Right lobe of liver (tissue), 6 donors: ENCODE data around the gene KREMEN2. TPM values are rescaled to one million over a fixed set of nuclear protein-coding genes. Genes with fewer than 3 reads are reported as not detected.

Source experiments
- ATAC-seq, 4 donors: fragments of 200-7000 bp; cut with Tn5 transposase; one replicate each; pipeline ENCODE4 v1.9.1; 2020; ENCODE audit warnings: mild to moderate bottlenecking in 4 of 4, moderate library complexity in 4 of 4
- DNase-seq, 3 donors: peaks; one replicate each; pipeline ENCODE4 v3.0.0-alpha.2; 2020
- H3K27ac ChIP-seq, 3 donors: fragments of 200-600 bp; one replicate each; pipeline ENCODE4 v1.8.0; 2022
- H3K27me3 ChIP-seq, 2 donors: fragments of 200-600 bp; one replicate each; pipeline ENCODE4 v1.8.0; 2022
- H3K36me3 ChIP-seq, 4 donors: fragments of 200-600 bp; sonication (generic) in 1 of 4; one replicate each; pipeline versions ENCODE4 v1.5.1 to v1.8.0; 2017 to 2022; ENCODE audit warnings: control low read depth in 1 of 4
- H3K4me1 ChIP-seq, 4 donors: fragments of 200-600 bp; sonication (generic) in 1 of 4; one replicate each; pipeline versions ENCODE4 v1.5.1 to v1.8.0; 2017 to 2022; ENCODE audit warnings: control low read depth in 1 of 4
- H3K4me3 ChIP-seq, 3 donors: fragments of 200-600 bp; one replicate each; pipeline ENCODE4 v1.8.0; 2022
- H3K9me3 ChIP-seq, 4 donors: fragments of 200-600 bp; sonication (generic) in 1 of 4; one replicate each; pipeline versions ENCODE4 v1.5.1 to v1.8.0; 2017 to 2022; ENCODE audit warnings: control low read depth in 1 of 4
- POLR2A ChIP-seq: fragments of 450-650 bp; IDR thresholded peaks from one replicate; pipeline ENCODE4 v1.6.1; 2017; ENCODE audit warnings: antibody characterized with exemption, mild to moderate bottlenecking
- WGBS: methylation state at CpG from one replicate; pipeline ENCODE4 v1.1.6; 2018; ENCODE audit warnings: low coverage, low lambda C conversion rate; ENCODE audit not compliant: insufficient coverage; ENCODE audit errors: missing lambda C conversion rate; 5-methylcytosine and 5-hydroxymethylcytosine counted together
- intact Hi-C, 2 donors: fragments of 100-400 bp; cut with DNase I; formaldehyde crosslinking; loops; one replicate each; pipeline versions ENCODE4 v1.11.2 to v1.14.1; 2022
- total RNA-seq, 6 experiments: library from RNA; depleted of rRNA in 2 of 6; stranded (reverse); fragments of >200 nt in 2 of 6; fragmentation: NEBNext Ultra II Directional in 3 of 6; extraction: Animal tissue kit (Norgen Biotek cat#: 25700) in 3 of 6; gene quantifications; one replicate each; pipeline versions ENCODE4 v1.1.0 to v1.2.4, GENCODE V29; 2016 to 2023
- TF ChIP-seq, protein P1 (sequence below), 4 donors: fragments of 200-600 bp in 3 of 4; fragments of 450-650 bp in 1 of 4; IDR thresholded peaks; one replicate each; pipeline versions ENCODE4 v1.5.1 to v1.8.0; 2016 to 2022; ENCODE audit warnings: antibody characterized with exemption in 4 of 4, mild to moderate bottlenecking in 2 of 4
- donor health status: DM: no; HTN: yes; CAD: no.
- donor health status: DM: no; HTN: no; CAD: no.
- donor health status: DM: no; HTN: no; CAD: no.
- donor health status: DM: no; HTN: yes; CAD: no.
- donor health status: DM: no; HTN: yes; CAD: no.

Gene KREMEN2
- total RNA-seq, 6 experiments from 2014 or later: not detected

DNA sequence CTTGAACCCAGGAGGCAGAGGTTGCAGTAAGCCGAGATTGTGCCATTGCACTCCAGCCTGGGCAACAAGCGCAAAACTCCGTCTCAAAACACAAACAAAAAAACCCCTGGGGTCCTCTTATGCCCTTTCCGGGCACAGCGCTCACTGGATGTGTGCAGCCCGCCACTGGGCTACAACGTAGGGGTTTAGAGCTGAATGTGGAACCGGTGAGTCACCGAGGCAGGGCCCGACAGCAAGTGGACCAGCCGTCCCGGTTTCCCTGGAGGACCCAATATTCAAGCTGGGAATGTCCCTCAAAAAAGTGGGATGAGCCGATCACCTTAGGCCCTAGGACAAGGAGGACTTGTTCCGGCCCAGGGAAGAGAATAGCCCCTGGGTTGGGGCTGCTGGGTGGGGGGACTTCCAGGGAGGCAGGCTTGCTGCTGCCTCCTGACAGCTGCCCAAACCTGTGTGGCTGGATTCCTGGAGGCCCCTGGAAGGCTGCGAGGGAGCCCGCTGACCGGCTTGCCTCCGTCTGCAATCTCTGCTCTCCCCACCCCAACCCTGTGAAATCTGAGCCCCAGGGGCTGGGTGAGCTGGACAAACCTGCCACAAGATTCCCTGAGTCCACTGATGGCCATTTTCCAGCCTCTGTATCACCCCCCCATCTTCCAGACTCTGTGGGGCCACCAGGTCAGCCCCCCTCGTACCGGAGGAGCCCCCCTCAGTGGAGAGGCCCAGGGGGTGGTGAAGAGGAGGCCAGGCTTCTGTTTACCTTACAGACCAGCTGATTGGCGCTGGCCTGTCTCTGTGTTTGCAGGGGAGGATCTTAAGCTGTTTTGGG is 45.7 kb downstream of the KREMEN2 start:
- no peaks in the 10 kb centered on the region for H3K27me3 ChIP-seq
- H3K4me1 ChIP-seq: peaks cover 0 to 40% (median 18%) of the 10 kb centered on the region in 4 donors
- WGBS: 68% methylated on average over 6 of the region's 21 CpGs
- no peak overlapping the region for H3K4me3 ChIP-seq
- H3K27ac ChIP-seq: no peak overlapping the region
- no peaks in the 10 kb centered on the region for H3K36me3 ChIP-seq
- DNase-seq (no peak), ATAC-seq (no peak)
- TF ChIP-seq POLR2A: no peak
- TF ChIP-seq, protein P1, sequence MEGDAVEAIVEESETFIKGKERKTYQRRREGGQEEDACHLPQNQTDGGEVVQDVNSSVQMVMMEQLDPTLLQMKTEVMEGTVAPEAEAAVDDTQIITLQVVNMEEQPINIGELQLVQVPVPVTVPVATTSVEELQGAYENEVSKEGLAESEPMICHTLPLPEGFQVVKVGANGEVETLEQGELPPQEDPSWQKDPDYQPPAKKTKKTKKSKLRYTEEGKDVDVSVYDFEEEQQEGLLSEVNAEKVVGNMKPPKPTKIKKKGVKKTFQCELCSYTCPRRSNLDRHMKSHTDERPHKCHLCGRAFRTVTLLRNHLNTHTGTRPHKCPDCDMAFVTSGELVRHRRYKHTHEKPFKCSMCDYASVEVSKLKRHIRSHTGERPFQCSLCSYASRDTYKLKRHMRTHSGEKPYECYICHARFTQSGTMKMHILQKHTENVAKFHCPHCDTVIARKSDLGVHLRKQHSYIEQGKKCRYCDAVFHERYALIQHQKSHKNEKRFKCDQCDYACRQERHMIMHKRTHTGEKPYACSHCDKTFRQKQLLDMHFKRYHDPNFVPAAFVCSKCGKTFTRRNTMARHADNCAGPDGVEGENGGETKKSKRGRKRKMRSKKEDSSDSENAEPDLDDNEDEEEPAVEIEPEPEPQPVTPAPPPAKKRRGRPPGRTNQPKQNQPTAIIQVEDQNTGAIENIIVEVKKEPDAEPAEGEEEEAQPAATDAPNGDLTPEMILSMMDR (IDR thresholded peaks at IDR 0.05): no peak
- H3K9me3 ChIP-seq: no peaks in the 10 kb centered on the region
- intact Hi-C loops: no loop called here

DNA sequence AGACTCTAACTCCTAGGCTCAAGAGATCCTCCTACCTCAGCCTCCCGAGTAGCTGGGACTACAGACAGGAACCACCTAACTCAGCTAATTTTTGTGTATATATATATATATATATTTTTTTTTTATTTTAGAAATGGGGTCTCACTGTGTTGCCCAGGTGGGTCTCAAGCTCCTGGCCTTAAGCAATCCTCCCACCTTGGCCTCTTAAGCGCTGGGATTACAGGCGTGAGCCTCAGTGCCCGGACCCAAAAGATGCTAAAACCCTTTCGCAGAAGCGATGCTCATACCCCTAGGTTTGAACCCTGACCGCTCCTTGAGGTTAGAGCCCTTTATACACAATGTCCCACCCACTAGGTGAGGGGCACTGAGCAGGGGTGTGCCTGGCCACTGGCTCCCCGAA is 46.4 kb downstream of the KREMEN2 start:
- DNase-seq (no peak), ATAC-seq (no peak)
- Histone ChIP-seq H3K27ac (no peak overlapping the region), H3K4me1 (peaks cover 0 to 34% (median 18%) of the 10 kb centered on the region in 4 donors), H3K27me3 (no peaks in the 10 kb centered on the region), H3K36me3 (no peaks in the 10 kb centered on the region), H3K4me3 (no peak overlapping the region), H3K9me3 (no peaks in the 10 kb centered on the region)
- TF ChIP-seq, protein P1 (IDR thresholded peaks at IDR 0.05): no peak
- no peak for TF ChIP-seq POLR2A
- WGBS: 94% methylated on average over 7 of the region's 8 CpGs
- intact Hi-C loops: no loop called here

DNA sequence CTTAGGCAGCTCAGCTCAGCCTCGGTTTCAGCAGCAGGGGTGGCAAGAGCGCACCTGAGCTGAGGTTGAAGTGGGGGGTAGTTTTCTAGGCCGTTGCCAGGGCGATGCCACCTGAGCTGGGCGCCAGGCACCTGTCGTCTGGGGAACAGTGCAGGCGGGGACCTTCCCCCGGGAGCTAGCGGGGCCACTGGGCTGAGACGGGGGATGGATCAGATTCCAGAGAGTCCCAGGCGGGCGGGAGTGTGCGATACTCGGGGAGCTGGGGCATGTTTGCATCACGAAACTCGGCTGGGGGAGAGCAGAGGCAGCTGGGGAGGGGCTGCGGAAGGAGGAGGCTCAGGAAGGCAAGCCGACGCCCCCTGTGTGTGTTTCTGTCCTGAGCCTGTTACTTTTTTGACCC is 48.2 kb downstream of the KREMEN2 start:
- DNase-seq: no peak
- no peaks in the 10 kb centered on the region for H3K27me3 ChIP-seq

DNA sequence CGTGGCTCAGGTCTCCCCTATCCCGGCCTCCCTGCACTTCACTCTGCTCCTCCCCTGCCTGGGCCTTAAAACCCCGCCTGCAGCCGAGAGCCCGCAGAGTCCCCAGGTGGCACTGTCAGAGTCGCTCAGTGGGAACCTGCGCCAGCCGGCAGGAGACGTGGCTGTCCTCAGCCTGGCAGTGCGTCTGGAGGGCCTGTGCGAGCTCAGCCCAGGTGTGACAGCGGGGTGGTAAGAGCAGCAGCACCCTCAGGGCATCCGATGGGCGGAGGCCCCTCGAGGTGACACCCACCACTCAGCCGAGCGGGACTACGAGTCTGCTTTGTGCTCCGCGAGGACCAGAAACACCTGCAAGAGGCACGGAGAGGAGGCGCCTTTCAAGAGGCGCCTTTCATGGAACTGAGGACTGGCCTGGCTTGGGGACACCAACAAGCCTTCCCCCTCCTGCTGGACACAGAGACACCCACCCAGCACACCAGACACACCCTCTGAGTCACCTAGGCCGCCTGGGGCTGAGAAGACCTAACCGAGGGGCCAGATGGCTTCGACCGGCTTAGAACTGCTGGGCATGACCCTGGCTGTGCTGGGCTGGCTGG is 48.8 kb downstream of the KREMEN2 start, which contains the start of gene CLDN9:
CLDN9 (plus strand) TSS at position 96 of the 593 bp plus-strand sequence; CDS start at position 536, 440 bp downstream.
- H3K4me3 ChIP-seq: no peak within 1 kb of the TSS
- ATAC-seq: peak in 1 of 4 donors; percentile 5
- no peak within 1 kb of the TSS for H3K27ac ChIP-seq
- 52% methylated on average over 12 of the region's 27 CpGs for WGBS
- H3K36me3 ChIP-seq: no peaks in the 10 kb centered on the region
- H3K9me3 ChIP-seq: no peaks in the 10 kb centered on the region
- intact Hi-C loops: no loop called here
- no peak for DNase-seq
- peaks cover 0 to 10% (median 4%) of the 10 kb centered on the region in 4 donors for H3K4me1 ChIP-seq
- no peaks in the 10 kb centered on the region for H3K27me3 ChIP-seq
- TF ChIP-seq, protein P1 (IDR thresholded peaks at IDR 0.05): no peak
- TF ChIP-seq POLR2A: no peak

More for the DNA sequence above, 48.2 kb downstream of the KREMEN2 start:
- no peaks in the 10 kb centered on the region for H3K36me3 ChIP-seq
- TF ChIP-seq POLR2A: no peak
- TF ChIP-seq, protein P1 (IDR thresholded peaks at IDR 0.05): no peak
- intact Hi-C loops: no loop called here
- no peak overlapping the region for H3K27ac ChIP-seq
- peaks cover 0 to 17% (median 7%) of the 10 kb centered on the region in 4 donors for H3K4me1 ChIP-seq
- no peak overlapping the region for H3K4me3 ChIP-seq
- no peak for ATAC-seq
- H3K9me3 ChIP-seq: no peaks in the 10 kb centered on the region
- 36% methylated on average over 8 of the region's 19 CpGs for WGBS
